Endothelial cell of umbilical vein (primary cell): ENCODE results near the gene STBD1.

Source experiments
- EZH2 ChIP-seq: IDR thresholded peaks from 2 replicates; pipeline ENCODE4 v1.6.1; 2012; ENCODE audit warnings: borderline replicate concordance, low read depth, mild to moderate bottlenecking, moderate library complexity, low read length, inconsistent platforms; ENCODE audit not compliant: severe bottlenecking
- POLR2A ChIP-seq: IDR thresholded peaks from 2 replicates; pipeline ENCODE4 v1.6.1; 2012; ENCODE audit warnings: low read depth, mild to moderate bottlenecking, control low read depth, low read length
- POLR2AphosphoS5 ChIP-seq: IDR thresholded peaks from 2 replicates; pipeline ENCODE4 v1.6.1; 2012; ENCODE audit warnings: low read depth, mild to moderate bottlenecking, control low read depth, low read length, moderate library complexity; ENCODE audit not compliant: insufficient read depth
- TF ChIP-seq, protein P1 (sequence below), 2 donors: IDR thresholded peaks; 1 replicate in 1 of 2; 2 replicates in 1 of 2; pipeline ENCODE4 v1.5.1; 2011; ENCODE audit warnings: low read length in 2 of 2, mild to moderate bottlenecking in 2 of 2, moderate library complexity in 2 of 2, control low read depth in 1 of 2, inconsistent platforms in 1 of 2, low read depth in 1 of 2; ENCODE audit not compliant: insufficient read depth in 1 of 2; ENCODE audit errors: extremely low read depth in 1 of 2

DNA sequence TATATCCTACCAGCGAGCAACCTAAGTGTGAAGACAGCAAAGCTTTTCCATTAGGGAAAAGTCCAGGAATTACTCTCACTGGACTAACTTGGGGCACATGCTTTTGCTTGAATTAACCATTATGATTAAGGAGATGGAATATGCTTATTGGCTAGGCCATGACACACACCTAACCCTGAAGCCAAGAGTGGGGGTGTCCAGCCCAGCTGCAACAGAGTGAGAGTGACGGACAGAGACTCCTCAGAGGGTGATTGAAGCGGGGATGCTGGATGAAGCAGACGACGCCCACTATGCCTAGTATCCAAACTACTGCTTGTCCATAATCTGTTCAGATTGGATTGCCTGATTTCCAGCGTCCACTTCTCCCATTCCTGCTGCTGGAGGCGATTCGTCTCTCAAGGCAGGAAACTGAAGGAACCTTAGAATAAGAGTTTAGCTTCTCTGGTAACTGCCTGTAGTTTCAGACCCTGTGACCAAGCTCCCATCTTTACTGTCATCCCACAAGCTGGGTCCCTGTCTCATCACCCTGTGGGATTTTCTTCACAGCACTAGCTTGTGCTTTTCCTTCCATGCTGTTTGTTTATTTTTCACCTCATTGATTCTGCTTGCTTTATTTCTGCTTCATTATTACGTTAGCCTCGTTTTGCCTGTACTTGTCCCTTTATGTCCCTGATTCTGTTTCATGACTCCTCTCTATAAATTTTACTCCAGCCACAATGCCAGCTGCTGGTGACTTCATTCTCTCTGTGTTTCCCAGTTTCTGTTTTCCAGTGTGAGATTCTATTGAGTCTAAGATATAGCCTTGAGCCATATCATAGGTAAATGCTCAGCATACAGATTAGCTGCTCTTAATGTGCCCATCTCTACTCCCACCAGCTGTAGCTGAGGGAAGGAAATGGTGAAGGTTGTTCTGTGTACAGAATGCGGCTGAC is 36.0 kb upstream of the STBD1 start:
- TF ChIP-seq EZH2: no peak
- TF ChIP-seq, protein P1, sequence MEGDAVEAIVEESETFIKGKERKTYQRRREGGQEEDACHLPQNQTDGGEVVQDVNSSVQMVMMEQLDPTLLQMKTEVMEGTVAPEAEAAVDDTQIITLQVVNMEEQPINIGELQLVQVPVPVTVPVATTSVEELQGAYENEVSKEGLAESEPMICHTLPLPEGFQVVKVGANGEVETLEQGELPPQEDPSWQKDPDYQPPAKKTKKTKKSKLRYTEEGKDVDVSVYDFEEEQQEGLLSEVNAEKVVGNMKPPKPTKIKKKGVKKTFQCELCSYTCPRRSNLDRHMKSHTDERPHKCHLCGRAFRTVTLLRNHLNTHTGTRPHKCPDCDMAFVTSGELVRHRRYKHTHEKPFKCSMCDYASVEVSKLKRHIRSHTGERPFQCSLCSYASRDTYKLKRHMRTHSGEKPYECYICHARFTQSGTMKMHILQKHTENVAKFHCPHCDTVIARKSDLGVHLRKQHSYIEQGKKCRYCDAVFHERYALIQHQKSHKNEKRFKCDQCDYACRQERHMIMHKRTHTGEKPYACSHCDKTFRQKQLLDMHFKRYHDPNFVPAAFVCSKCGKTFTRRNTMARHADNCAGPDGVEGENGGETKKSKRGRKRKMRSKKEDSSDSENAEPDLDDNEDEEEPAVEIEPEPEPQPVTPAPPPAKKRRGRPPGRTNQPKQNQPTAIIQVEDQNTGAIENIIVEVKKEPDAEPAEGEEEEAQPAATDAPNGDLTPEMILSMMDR (IDR thresholded peaks at IDR 0.05; ENCODE audit: extremely low read depth in 1 of 2, insufficient read depth in 1 of 2, low read depth in 1 of 2, low read length in 2 of 2): no peak
- TF ChIP-seq POLR2A: no peak
- TF ChIP-seq POLR2AphosphoS5: no peak
